Keratinocyte (primary cell): ENCODE measurements around the gene NKRF. TPM values are rescaled to one million over a fixed set of nuclear protein-coding genes. Genes with fewer than 3 reads are reported as not detected.
A peak's percentile ranks its signal among the peaks of the same experiment; 100 is the strongest.

Experiments
- DNase-seq: peaks from one replicate; pipeline ENCODE4 v3.0.0-alpha.2; 2011; ENCODE audit warnings: low read depth, missing footprints, low spot score
- FAIRE-seq: peaks from 2 replicates; lab custom pipeline; 2011; peaks lifted over from hg19 to GRCh38; lab: Jason Lieb, UNC
- H2AFZ ChIP-seq: 2 replicates; pipeline ENCODE4 v1.6.0; 2012; ENCODE audit warnings: low read length, control low read depth, inconsistent platforms; ENCODE audit not compliant: control insufficient read depth
- H3K27ac ChIP-seq: 2 replicates; pipeline ENCODE4 v1.5.1; 2011; ENCODE audit warnings: low read length; ENCODE audit not compliant: control insufficient read depth, insufficient read depth
- H3K27me3 ChIP-seq: 3 replicates; pipeline ENCODE4 v1.6.0; 2011; ENCODE audit warnings: low read length; ENCODE audit not compliant: control insufficient read depth, insufficient read depth; ENCODE audit errors: extremely low read depth
- H3K36me3 ChIP-seq, 2 experiments: 2 replicates in 1 of 2; 3 replicates in 1 of 2; pipeline ENCODE4 v1.5.1; 2011; ENCODE audit warnings: low read length in 2 of 2, mild to moderate bottlenecking in 1 of 2; ENCODE audit not compliant: control insufficient read depth in 2 of 2, insufficient read depth in 2 of 2; ENCODE audit errors: extremely low read depth in 1 of 2
- H3K4me1 ChIP-seq: 3 replicates; pipeline ENCODE4 v1.5.1; 2011; ENCODE audit warnings: low read length; ENCODE audit not compliant: control insufficient read depth, insufficient read depth; ENCODE audit errors: extremely low read depth
- H3K4me2 ChIP-seq: 3 replicates; pipeline ENCODE4 v1.6.0; 2011; ENCODE audit warnings: low read depth, low read length; ENCODE audit not compliant: control insufficient read depth, insufficient read depth; ENCODE audit errors: extremely low read depth
- H3K4me3 ChIP-seq, 3 experiments: fragments of 200-600 bp in 1 of 3; sonication (generic) in 1 of 3; 2 replicates in 2 of 3; 3 replicates in 1 of 3; pipeline ENCODE4 v1.5.1; 2011 to 2016; ENCODE audit warnings: low read length in 3 of 3, mild to moderate bottlenecking in 3 of 3, control low read depth in 2 of 3, inconsistent platforms in 1 of 3, low read depth in 1 of 3, mixed read lengths in 1 of 3, mixed run types in 1 of 3, moderate library complexity in 1 of 3; ENCODE audit not compliant: control insufficient read depth in 2 of 3, insufficient read depth in 2 of 3; ENCODE audit errors: extremely low read depth in 1 of 3
- H3K79me2 ChIP-seq: 2 replicates; pipeline ENCODE4 v1.6.0; 2012; ENCODE audit warnings: low read length; ENCODE audit not compliant: control insufficient read depth, insufficient read depth
- H3K9ac ChIP-seq: 3 replicates; pipeline ENCODE4 v1.6.0; 2011; ENCODE audit warnings: low read length; ENCODE audit not compliant: control insufficient read depth, insufficient read depth; ENCODE audit errors: extremely low read depth
- H3K9me1 ChIP-seq: 3 replicates; pipeline ENCODE4 v1.6.0; 2011; ENCODE audit warnings: low read length; ENCODE audit not compliant: control insufficient read depth, insufficient read depth; ENCODE audit errors: extremely low read depth
- H3K9me3 ChIP-seq: 2 replicates; pipeline ENCODE4 v1.5.1; 2012; ENCODE audit warnings: low read depth, low read length; ENCODE audit not compliant: control insufficient read depth
- H4K20me1 ChIP-seq: 3 replicates; pipeline ENCODE4 v1.6.0; 2011; ENCODE audit warnings: low read length; ENCODE audit not compliant: control insufficient read depth, insufficient read depth; ENCODE audit errors: extremely low read depth
- CTCF ChIP-seq, 3 experiments: IDR thresholded peaks in 1 of 3; conservative IDR thresholded peaks in 1 of 3; optimal IDR thresholded peaks in 1 of 3; 2 replicates in 2 of 3; 3 replicates in 1 of 3; pipeline versions ENCODE3 to v1.5.1; 2011; ENCODE audit warnings: low read length in 3 of 3, mild to moderate bottlenecking in 3 of 3, moderate library complexity in 2 of 3, control low read depth in 1 of 3, inconsistent platforms in 1 of 3; ENCODE audit not compliant: insufficient read depth in 2 of 3; ENCODE audit errors: extremely low read depth in 1 of 3
- EZH2 ChIP-seq: IDR thresholded peaks from one replicate; pipeline ENCODE4 v1.6.1; 2012; ENCODE audit warnings: inconsistent platforms, mild to moderate bottlenecking, low read length, moderate library complexity
- dilution Hi-C: fragments of 300-500 bp; cut with MboI; formaldehyde crosslinking; loops from one replicate; pipeline ENCODE4 v1.7.0; 2020; ENCODE audit warnings: low sequenced_read_pairs; ENCODE audit not compliant: extremely low pct_ligation_motif_present
- polyA plus RNA-seq, 5 experiments: library from polyadenylated mRNA; depleted of rRNA in 3 of 5; stranded (reverse) in 3 of 5; stranded (forward) in 1 of 5; unstranded in 1 of 5; fragments of >200 nt; gene quantifications; 1 replicate in 1 of 5; 2 replicates in 3 of 5; 3 replicates in 1 of 5; pipeline versions ENCODE4 v1.2.1 to v1.2.3, GENCODE V29; 2011 to 2012; ENCODE audit warnings: missing spikeins in 2 of 5, low read depth in 1 of 5, low replicate concordance in 1 of 5

Gene NKRF
- polyA plus RNA-seq, 1 donor (not counting 4 experiments of a cell fraction or from before 2014, with no cell fraction given), result 11.0 TPM

GRCh38 chrX:119573840-119574393 lies 32.3 kb downstream of the NKRF start:
- Histone ChIP-seq H3K79me2 (peaks cover 8% of the 10 kb centered on the region), H3K4me1 (peaks cover 7% of the 10 kb centered on the region), H3K4me3 (peak overlapping the region; percentile 57 to 73 (median 70)), H4K20me1 (no peaks in the 10 kb centered on the region), H3K36me3 (no peaks in the 10 kb centered on the region), H3K9me1 (no peaks in the 10 kb centered on the region), H3K27ac (peak overlapping the region; percentile 58), H3K4me2 (peak overlapping the region; percentile 78), H3K9me3 (no peaks in the 10 kb centered on the region), H2AFZ (peak overlapping the region; percentile 81), H3K27me3 (no peaks in the 10 kb centered on the region), H3K9ac (peak overlapping the region; percentile 82)
- FAIRE-seq (no peak), DNase-seq (no peak)
- no peak for TF ChIP-seq CTCF (optimal IDR thresholded peaks at IDR 0.05 in 1 of 3, IDR thresholded peaks at IDR 0.05 in 1 of 3, conservative IDR thresholded peaks at IDR 0.05 in 1 of 3; ENCODE audit: extremely low read depth in 1 of 3, insufficient read depth in 2 of 3, low read length in 3 of 3)
- no peak for TF ChIP-seq EZH2
- dilution Hi-C loops, result no loop called here

GRCh38 chrX:119573222-119573621 lies 33.0 kb downstream of the NKRF start:
- H4K20me1 ChIP-seq, result no peaks in the 10 kb centered on the region
- no peak overlapping the region for H3K27ac ChIP-seq
- dilution Hi-C loops, result no loop called here

More at GRCh38 chrX:119573222-119573621, 33.0 kb downstream of the NKRF start:
- Histone ChIP-seq H3K4me3 (peak overlapping the region in 2 of 3 experiments; percentile 51 to 70), H3K4me2 (peak overlapping the region; percentile 78), H3K9ac (no peak overlapping the region), H2AFZ (no peak overlapping the region), H3K79me2 (peaks cover 8% of the 10 kb centered on the region), H3K36me3 (no peaks in the 10 kb centered on the region), H3K9me1 (no peaks in the 10 kb centered on the region), H3K4me1 (peaks cover 7% of the 10 kb centered on the region), H3K27me3 (no peaks in the 10 kb centered on the region), H3K9me3 (no peaks in the 10 kb centered on the region)
- TF ChIP-seq EZH2 (no peak), CTCF (optimal IDR thresholded peaks at IDR 0.05 in 1 of 3, IDR thresholded peaks at IDR 0.05 in 1 of 3, conservative IDR thresholded peaks at IDR 0.05 in 1 of 3; ENCODE audit: extremely low read depth in 1 of 3, insufficient read depth in 2 of 3, low read length in 3 of 3) (no peak)
- DNase-seq (no peak), FAIRE-seq (no peak)
